HG03521 (cell line): ENCODE measurements around the gene OCRL.
"Not testable (repeated sequence)": the region's sequence is repeated elsewhere in the genome, so short reads cannot be mapped to it uniquely, and the experiment has no call there.

Experiments used
- ATAC-seq: cut with Tn5 transposase; IDR thresholded peaks from one replicate; pipeline ENCODE4 v1.9.1; 2021; ENCODE audit warnings: mild to moderate bottlenecking, moderate library complexity; ENCODE audit not compliant: unreplicated experiment

OCRL gene

DNA sequence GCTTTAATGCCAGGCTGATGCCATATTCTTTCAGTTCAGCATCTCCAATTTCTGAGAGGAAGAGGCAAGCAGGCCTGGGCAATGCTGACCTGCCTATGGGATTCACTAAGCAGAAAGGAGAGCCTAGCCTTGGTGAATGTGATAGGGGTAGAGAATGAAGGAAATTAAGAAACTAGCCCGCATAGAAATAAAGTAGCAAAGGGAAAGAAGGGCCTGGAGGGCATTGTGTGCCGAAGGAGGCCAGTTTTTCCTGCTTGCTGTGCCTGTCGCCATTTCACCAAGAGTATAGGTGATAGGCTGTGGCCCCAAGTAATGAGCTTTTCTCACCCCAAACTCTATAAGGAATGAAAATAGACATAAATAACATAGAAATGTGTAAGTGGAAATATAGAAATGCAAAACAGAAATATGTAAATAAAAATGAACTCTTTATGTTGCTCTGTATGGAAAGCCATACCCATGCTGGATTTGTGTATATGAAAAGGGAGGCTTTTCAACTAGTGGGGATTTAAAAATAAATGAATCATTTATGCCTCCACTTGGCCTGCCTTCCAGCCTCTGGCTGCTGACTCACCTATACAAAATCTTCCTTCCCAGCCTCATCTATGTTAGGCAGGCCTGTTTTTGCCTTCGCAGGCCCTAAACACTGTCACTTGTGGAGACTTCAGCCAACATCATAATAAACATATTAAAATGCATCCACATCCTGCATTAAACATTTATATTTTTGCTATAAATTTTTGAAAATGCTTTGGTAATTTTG is 5.1 kb upstream of the OCRL start:
- no peak for ATAC-seq

DNA sequence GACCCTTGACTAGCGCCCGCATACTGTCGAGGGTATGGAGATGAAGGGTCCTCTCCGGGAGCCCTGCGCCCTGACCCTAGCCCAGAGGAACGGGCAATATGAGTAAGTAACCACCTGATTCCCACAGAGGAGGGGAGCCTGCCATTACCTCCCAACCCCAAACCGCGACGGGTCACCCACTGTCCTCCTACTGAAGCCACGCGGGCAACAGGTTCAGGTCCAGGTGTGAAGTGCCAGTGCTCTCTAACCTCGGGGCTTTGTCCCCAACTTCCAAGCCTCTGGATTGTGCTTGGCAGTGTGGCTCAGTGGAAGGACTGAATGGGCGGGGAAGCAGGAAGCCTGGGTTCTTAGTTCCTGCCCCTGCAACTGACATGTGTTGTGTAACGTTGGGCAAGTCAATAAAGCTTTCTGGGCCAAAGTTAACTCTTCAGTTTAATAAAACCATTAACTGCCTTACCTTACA is 694 bp downstream of the OCRL start:
- peak; percentile 11 for ATAC-seq

DNA sequence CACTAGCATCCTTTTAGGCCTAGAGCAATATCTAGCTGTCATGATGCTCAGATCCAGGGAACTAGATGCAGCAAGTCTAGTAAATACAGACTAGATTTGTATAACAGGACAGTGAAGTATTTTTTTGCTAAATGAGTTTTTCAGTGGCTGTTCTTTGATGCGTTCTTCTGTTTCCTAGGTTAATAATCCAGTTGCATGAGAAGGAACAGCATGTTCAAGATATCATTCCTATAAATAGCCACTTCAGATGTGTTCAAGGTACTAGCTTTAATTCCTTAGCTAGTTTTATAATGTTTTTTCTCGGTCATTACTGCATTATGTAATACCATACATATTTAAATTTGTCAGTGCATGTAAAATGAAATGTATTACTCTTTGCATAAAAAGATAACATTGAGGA is 4.7 kb downstream of the OCRL start:
- ATAC-seq: no peak

DNA sequence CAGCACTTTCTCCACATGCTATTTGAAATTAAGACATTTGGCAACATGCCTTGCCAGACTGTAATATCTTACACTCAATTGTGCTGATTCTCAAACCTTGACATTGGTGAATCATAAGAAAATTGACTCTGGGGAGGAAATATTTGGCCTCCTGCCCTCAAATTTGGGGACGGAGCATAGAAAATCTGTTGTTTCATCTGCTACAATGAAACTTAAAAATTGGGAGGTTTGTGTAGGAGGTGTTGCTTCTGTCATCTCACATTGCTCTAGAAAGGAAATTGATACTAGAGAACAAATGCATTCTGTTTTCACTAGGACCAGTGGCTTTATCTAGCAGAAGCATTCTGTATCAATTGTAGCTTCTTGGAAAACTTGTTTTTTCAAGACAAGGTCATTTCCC is 5.3 kb downstream of the OCRL start:
- ATAC-seq: no peak

DNA sequence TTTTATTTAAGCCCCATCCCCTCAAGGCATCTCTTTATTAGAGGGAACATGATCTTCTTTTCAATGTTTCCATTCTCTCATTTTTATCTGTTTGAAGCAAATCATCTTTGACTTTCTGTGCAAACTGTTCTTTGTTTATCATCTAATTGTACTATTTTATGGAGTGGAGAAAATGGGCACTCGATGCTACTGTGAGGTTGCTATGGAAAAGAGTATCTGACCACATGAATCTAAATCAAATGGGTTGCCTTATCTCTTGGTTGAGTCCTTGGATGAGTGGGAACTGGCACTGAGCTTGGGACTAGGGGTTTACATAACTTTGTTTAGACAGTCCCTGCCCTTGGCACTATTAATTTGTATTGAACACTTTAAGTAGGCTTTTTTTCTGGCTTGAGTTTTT is 9.1 kb downstream of the OCRL start:
- no peak for ATAC-seq

DNA sequence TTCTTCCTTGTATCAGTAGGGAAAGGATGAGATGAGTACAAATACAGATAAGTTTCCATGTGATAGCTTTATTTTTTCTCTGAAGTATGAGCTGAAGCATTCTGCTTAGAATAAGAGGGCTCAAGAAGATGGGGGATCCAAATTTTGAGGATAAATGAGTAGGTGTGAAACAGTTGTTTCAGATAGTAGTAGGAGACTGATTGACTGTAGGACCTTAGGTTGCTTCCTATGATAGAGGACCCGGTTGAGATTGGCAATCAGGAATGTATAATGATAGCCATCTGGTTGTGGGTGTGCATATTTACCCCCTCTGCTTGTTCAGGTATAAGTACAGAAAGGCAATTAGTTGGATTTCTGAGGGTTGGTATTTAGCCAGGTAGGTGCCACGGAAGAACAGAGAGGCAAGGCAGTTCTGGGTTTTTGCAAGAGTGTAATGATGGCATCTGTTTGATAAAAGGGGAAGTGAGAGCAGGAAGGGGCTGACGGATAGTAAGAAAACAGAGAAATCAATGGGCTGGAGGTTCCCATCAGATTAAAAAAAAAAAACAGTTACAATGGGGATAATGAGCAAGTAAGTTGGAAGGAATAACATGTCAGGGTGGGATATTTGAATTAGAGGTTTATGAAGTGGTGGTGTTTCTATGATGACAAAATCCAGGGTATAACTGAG is 13.7 kb downstream of the OCRL start:
- peak; percentile 93 for ATAC-seq

DNA sequence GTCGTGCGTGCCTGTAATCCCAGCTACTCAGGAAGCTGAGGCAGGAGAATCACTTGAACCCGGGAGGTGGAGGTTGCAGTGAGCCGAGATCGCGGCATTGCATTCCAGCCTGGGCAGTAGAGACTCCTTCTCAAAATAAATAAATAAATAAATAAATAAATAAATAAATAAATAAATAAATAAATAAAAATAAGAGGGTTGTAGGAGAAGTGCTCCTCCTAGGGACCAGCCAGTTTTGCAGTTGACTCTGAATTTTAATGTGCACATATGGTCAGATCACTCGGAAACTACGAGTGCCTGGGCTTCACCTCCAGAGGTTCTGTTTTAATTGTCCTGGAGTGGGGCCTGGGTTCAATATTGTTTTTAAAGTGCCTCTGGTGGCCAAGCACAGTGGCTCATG is 14.8 kb downstream of the OCRL start:
- not testable (repeated sequence) for ATAC-seq

DNA sequence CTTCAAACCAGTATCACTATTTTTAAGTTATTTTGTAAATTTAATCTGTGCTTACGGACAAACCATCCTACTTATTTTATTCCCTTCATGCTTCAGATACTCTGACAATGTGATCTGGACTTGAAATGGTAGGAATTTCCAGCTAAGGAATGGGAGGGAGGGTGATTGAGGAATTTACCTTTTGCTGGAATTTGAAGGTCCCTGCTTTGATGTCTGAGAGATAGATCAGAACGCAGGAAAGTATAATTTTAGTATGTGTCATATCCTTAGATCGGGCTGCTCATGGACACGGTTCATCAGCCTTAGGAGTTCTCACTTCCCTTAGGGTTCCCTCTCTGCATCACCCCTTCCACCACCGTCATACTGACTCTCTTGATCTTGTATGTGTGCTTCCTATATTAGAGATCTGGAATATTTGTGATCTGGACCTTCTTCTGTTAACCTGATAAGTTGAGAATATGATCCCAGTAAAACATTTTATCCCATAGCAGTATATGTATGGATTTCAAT is 16.8 kb downstream of the OCRL start:
- ATAC-seq: no peak

DNA sequence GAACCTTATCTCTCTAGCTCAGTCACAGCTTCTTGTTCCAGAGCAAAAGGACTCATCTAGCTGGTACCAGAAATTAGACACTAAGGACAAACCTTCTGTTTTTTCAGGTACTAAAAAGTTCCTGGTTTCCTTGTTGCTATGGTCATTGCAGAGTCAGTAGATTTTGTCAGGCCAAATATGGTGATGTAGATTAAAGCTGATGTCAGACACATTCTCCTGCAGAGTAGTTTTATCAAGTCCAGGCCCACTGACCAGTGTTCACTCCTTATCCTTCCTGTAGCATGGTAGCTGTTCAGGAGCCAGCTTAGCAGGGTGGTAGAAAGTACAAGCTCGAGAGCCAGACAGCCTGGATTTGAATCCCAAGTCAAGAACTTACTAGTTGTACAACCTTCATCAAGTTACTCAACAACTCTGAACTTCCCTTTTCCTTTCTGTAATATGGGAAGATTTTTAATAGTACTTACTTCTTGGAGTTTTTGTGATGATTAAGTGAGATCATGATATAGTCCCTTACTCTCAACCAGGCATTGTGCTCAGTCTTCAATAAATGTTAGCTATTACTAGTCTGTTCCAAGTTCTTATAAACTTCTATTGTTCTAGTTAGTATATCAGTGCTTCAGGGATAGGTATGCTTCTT is 17.9 kb downstream of the OCRL start:
- ATAC-seq: no peak

DNA sequence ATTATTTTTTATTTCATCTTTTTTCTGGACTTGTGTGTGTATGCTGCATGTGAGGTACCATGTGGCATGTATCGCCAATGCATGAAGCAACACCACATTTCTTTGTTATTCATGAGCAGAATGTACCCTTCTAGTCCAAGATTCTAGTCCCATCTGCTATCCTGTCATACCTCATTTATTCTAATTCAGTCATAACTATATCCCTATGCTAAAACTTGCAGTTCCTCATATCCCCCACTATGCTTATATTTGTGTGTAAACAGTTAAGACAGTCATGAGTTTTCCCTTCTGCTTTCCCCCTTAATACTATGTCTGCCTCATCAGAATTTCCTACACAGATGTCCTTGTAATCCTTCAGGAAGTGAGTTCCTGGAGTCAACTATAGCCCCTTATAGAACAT is 19.7 kb downstream of the OCRL start:
- ATAC-seq: no peak

DNA sequence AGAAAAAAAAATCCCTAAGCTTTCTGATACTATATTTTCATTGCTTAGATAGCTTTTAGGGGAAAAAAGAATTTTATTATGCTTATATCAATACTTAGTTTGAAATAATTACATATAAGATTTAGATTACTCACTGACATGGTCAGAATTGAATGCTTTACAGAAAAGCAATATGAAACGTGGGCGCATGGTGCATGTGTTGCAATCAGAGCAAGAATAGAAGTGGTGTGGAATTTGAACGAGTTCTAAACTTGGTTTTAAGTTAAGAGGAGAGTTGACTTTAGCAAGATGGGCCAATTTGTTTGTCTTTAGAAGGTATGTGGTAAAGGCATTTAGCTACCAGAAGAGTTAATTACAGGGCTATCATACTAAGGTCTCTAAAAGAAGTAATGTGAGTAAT is 21.4 kb downstream of the OCRL start:
- no peak for ATAC-seq

DNA sequence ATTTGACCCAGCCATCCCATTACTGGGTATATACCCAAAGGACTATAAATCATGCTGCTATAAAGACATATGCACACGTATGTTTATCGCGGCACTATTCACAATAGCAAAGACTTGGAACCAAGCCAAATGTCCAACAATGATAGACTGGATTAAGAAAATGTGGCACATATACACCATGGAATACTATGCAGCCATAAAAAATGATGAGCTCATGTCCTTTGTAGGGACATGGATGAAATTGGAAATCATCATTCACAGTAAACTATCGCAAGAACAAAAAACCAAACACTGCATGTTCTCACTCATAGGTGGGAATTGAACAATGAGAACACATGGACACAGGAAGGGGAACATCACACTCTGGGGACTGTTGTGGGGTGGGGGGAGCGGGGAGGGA is 24.3 kb downstream of the OCRL start:
- not testable (repeated sequence) for ATAC-seq

DNA sequence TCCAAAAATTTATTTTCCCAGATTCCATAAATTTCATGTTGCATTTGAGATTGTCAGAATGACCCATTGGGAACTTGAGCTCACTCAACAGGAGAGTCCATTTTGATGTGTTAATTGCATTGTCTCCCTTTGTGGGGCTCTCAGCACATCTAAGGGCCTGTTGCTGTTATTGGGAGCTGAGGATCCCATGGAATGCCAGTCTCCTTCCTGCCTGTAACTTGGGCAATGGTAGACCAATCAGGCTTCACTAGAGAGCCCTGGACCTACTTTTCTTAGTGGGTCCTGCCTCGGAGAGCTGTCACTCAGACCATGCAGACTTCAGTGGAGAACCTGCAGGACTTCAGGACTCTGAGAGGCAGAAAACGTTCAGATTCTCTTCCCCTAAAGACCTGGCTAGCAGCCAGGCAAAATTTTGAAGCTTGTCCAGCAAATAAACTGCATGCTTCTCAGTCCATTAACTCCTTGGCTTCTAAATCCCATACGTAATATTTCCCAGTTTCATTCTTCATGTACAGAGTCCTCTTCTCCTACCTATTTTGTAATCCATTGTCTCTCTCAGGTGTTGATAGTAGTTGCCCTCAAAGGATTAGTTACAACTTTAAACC is 25.1 kb downstream of the OCRL start:
- no peak for ATAC-seq

DNA sequence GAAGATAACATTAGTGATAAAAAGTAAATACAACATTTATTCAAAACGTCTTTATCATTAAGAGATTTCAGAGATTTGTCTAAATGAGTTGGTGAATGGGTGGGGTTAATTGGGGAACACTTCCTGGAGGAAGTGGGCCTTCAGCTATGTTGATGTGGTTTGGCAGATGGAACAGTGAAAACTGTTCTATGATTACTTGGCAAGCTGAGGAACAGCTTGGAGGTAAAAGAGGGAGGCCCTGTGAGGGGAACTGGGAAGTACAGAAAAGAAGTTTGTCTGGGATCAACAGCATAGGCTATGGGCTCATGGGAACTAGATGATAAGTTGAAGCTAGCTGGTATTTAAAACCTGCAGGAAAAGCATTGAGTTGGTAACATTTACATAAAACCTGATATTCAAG is 26.0 kb downstream of the OCRL start:
- ATAC-seq: no peak

DNA sequence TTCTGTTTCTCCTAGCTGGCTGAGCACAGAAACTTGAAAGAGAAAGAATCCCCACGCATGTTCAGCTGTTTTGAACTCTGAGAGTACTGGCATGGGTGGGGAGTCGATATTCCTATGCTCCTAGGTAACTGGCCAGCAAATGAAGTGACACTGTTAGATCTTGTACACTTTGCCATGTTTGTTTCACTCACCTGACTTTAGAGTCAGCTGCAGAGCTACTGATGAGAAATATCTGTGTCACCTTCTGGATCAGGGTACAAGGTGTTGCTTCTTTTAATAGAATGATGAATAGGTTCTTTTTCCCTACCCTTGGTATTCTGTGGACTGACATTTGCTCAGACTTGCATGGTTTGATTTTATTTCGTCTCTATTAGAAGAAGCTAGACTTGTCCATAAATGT is 28.3 kb downstream of the OCRL start:
- no peak for ATAC-seq

DNA sequence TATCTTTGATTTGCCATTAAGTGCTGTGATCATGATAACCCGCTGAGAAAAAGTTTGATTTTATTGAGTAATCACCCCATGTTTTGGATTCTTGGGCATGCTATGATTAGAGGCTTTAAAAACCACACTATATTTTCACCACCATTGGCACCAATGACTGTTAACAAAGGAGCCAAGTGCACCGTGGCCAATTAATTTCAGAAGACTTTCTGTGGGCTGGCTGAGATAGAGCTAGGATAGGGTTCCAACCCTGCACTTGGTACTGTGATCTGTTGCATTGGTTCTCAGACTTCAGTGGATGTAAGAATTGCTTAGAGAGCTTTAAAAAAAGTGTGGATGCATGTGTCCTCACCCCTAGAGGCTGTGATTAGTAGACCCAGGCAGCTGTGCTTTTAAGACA is 32.4 kb downstream of the OCRL start:
- ATAC-seq: no peak

DNA sequence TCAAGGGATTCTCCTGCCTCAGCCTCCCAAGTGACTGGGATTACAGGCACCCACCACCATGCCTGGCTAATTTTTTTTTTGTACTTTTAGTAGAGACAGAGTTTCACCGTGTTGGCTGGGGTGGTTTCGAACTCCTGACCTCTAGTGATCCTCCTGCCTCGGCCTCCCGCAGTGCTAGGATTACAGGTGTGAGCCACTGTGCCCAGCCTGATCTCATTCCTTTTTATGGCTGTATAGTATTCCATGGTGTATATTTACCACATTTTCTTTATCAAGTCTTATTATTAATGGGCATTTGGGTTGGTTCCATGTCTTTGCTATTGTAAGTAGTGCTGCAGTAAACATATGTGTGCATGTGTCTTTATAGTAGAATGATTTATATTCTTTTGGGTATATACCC is 33.6 kb downstream of the OCRL start:
- ATAC-seq: not testable (repeated sequence)

DNA sequence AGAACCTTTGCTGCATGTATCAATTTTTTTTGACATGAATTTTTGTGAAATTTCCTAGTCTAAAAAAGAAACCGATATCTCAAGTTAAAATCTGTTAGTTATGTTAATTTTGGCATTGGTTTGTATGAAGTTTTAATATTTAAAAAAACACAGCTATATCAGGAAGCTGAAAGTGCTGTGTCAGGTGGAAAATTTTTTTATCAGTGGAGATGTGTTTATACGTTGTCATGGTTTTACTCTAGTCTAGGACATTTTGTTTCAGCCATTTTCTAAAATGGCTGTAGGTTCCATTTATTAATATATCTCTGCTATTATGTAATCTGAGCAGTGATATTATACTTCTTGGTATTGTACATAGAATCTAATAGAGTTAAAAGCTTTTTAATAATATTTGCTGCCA is 34.2 kb downstream of the OCRL start:
- no peak for ATAC-seq

DNA sequence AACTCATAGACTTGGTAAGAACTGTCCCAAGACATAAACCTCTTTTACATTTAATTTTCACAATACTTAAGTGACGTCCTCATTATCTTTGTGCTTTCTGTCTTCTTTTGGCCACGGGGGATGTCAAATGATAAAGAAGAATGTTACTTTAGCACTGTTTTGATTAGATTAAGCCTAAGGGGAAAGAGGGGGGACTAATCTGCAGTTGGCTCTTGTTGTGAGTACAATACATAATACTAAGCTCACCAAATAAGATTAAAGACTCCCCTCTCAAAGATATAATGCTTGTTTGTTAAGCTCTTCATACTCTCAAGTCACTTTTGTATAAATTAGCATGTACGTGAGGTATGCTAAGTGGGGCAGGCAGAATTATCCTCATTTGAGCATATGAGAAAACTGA is 36.5 kb downstream of the OCRL start:
- no peak for ATAC-seq

DNA sequence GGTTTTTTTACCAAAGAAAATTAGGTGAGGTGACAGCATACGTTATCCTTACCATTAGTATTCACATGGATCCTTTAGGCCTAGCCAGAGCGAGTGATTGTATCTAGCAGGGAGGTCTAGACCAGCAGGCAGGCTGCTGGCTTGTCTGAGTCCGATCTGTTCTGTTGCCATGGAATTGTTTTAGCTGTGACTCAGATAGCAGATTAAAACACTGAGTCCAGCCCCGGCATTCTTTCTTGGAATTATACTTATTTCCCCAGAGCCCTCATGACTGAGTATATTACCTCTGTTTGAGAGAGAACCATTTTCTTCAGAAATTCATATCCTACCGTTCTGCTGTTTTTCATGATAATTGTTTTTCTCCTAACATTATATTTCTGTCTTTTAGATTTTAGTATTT is 37.4 kb downstream of the OCRL start:
- no peak for ATAC-seq

DNA sequence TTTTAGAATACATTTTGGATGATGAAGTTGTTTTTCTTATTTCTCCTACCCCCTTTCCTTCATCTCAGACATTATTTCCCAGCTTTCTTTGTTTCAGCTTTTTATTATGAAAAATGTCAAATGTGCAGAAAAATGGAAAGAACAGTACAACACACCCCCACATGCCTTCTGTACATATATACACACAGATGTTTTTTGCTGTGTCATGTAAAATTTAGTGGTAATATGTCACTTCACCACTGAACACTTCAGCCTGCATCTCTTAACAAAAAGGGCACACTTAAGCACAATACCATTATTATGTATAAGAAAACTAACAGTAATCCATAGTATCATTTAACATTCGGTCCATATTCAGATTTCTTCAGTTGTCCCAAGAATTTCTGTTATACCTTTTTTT is 37.8 kb downstream of the OCRL start:
- ATAC-seq: no peak

DNA sequence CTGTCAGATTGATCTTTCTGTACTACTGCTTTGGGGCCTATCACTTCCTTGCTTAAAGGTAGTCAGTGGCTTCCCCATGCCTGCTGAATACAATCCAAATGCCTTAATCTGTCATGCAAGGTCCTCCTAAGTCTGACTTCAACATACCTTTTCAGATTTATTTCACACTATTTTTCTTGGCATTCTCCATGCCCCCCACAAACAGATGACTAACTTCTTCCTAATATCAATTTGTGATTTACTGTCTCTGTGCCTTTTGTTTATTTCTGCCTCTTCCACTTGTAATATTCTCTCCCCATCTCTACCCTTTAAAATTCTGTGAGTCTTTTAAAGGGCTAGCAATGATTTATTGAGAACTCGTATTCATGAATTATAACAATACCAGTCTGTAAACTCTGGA is 41.8 kb downstream of the OCRL start:
- no peak for ATAC-seq
